Measurements from ENCODE around the gene ZMYM3. TPM values are rescaled to one million over a fixed set of nuclear protein-coding genes. Genes with fewer than 3 reads are reported as not detected.
A peak's percentile ranks its signal among the peaks of the same experiment; 100 is the strongest.

ZMYM3 gene
- total RNA-seq, 4 donors from 2014 or later: 10.3 to 17.3 (median 15.5) TPM

GRCh38 chrX:71198066-71198465, 55.9 kb downstream of the ZMYM3 start:
- no peaks in the 10 kb centered on the region for H3K4me1 ChIP-seq
- H3K9me3 ChIP-seq: no peaks in the 10 kb centered on the region
- no peaks in the 10 kb centered on the region for H3K36me3 ChIP-seq
- H3K4me3 ChIP-seq: peak overlapping the region; percentile 25 to 41 (median 38)
- no peak for TF ChIP-seq POLR2A (IDR thresholded peaks at IDR 0.05)
- peak overlapping the region in 3 of 4 donors; percentile 43 to 59 (median 46) for H3K27ac ChIP-seq
- no peaks in the 10 kb centered on the region for H3K27me3 ChIP-seq
- DNase-seq: peak in 1 of 3 donors; percentile 44

DNA sequence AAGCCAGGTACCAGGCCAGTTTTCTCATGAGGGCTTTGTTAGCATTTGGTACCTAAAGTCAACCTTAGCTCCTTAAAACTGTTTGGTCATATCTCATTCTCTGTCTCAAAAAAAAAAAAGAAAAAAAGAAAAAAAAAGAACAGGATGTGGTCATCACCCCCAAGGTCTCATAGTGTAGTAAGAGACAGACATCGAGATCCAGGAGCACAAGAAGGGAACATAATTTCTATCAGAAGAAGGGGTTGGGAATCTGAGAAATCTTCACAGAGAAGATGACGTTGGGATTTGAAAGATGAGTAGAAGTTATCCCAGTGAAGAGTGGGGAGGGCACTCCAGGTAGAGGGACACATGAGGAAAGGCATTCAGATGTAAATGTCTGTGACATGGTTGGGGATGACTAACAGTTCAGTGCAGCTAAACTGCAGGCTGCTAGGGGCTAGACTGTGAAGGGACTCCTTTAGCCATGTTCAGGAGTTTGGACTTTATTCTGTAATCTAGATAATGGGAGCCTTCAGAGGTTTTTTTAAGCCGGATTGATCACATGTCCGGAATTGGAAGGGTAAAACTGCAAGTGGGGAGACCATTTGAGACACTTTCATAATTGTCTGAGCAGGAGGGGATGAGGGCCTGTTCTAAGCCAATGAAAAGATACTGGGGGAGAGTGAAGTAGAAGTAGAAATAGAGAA, 57.8 kb downstream of the ZMYM3 start:
- no peaks in the 10 kb centered on the region for H3K36me3 ChIP-seq
- H3K4me3 ChIP-seq: peak overlapping the region in 2 of 4 donors; percentile 22 to 38
- no peak for DNase-seq
- H3K4me1 ChIP-seq: no peaks in the 10 kb centered on the region
- no peaks in the 10 kb centered on the region for H3K27me3 ChIP-seq
- H3K27ac ChIP-seq: peak overlapping the region in 3 of 4 donors; percentile 5 to 61 (median 40)
- TF ChIP-seq, protein P1, sequence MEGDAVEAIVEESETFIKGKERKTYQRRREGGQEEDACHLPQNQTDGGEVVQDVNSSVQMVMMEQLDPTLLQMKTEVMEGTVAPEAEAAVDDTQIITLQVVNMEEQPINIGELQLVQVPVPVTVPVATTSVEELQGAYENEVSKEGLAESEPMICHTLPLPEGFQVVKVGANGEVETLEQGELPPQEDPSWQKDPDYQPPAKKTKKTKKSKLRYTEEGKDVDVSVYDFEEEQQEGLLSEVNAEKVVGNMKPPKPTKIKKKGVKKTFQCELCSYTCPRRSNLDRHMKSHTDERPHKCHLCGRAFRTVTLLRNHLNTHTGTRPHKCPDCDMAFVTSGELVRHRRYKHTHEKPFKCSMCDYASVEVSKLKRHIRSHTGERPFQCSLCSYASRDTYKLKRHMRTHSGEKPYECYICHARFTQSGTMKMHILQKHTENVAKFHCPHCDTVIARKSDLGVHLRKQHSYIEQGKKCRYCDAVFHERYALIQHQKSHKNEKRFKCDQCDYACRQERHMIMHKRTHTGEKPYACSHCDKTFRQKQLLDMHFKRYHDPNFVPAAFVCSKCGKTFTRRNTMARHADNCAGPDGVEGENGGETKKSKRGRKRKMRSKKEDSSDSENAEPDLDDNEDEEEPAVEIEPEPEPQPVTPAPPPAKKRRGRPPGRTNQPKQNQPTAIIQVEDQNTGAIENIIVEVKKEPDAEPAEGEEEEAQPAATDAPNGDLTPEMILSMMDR (IDR thresholded peaks at IDR 0.05): no peak
- no peak for TF ChIP-seq POLR2A (IDR thresholded peaks at IDR 0.05)
- no peaks in the 10 kb centered on the region for H3K9me3 ChIP-seq

GRCh38 chrX:71191248-71191647, 62.7 kb downstream of the ZMYM3 start:
- no peak overlapping the region for H3K27ac ChIP-seq
- no peaks in the 10 kb centered on the region for H3K36me3 ChIP-seq
- DNase-seq: no peak
- H3K27me3 ChIP-seq: no peaks in the 10 kb centered on the region
- H3K4me1 ChIP-seq: no peaks in the 10 kb centered on the region
- TF ChIP-seq POLR2A (IDR thresholded peaks at IDR 0.05): no peak
- TF ChIP-seq, protein P1 (IDR thresholded peaks at IDR 0.05): no peak
- H3K9me3 ChIP-seq: no peaks in the 10 kb centered on the region
- no peak overlapping the region for H3K4me3 ChIP-seq

Other genes starting within 250 kb of the ZMYM3 start
- gene SNX12, start 185.8 kb downstream of the ZMYM3 start, total RNA-seq: 100 to 1,000 TPM in 1 of 4 donors, 10 to 100 TPM in 3; 62.7 to 108 (median 67.5) TPM
- gene FOXO4, start 158.3 kb downstream of the ZMYM3 start, total RNA-seq: 10 to 100 TPM; 14.0 to 39.8 (median 28.4) TPM
- not detected for gene CXorf65, start 147.4 kb downstream of the ZMYM3 start, total RNA-seq
- gene IL2RG, start 142.6 kb downstream of the ZMYM3 start, total RNA-seq: 100 to 1,000 TPM in 1 of 4 donors, 10 to 100 TPM in 3; 18.2 to 222 (median 62.2) TPM
- 10 to 100 TPM; 38.5 to 87.0 (median 67.5) TPM for gene MED12, start 135.5 kb downstream of the ZMYM3 start, total RNA-seq
- 1 to 10 TPM in 2 of 4 donors, not detected in 2; 1.1 to 1.6 TPM for gene NLGN3, start 109.3 kb downstream of the ZMYM3 start, total RNA-seq
- gene GJB1, start 30.9 kb downstream of the ZMYM3 start, total RNA-seq: 10 to 100 TPM in 3 of 4 donors, 1 to 10 TPM in 1; 2.5 to 98.4 (median 65.5) TPM
- gene NONO, start 29.5 kb upstream of the ZMYM3 start, total RNA-seq: 100 to 1,000 TPM; 167 to 559 (median 214) TPM
- gene ITGB1BP2, start 47.6 kb upstream of the ZMYM3 start, total RNA-seq: 1 to 10 TPM in 3 of 4 donors, not detected in 1; 2.4 to 5.3 (median 3.4) TPM
- gene TAF1, start 112.2 kb upstream of the ZMYM3 start, total RNA-seq: 100 to 1,000 TPM in 1 of 4 donors, 10 to 100 TPM in 3; 47.8 to 301 (median 80.0) TPM